Suprapubic skin (tissue), 4 donors: ENCODE measurements around the gene CAMTA1. TPM values are rescaled to one million over a fixed set of nuclear protein-coding genes. Genes with fewer than 3 reads are reported as not detected.

Source experiments
- DNase-seq, 2 donors: peaks; one replicate each; pipeline ENCODE4 v3.0.0-alpha.2; 2019; ENCODE audit warnings: low spot score in 2 of 2
- H3K27ac ChIP-seq: fragments of 200-600 bp; sonication (generic); one replicate; pipeline ENCODE4 v1.5.1; 2019
- H3K27me3 ChIP-seq: fragments of 200-600 bp; sonication (generic); one replicate; pipeline ENCODE4 v1.5.1; 2019
- H3K36me3 ChIP-seq: fragments of 200-600 bp; sonication (generic); one replicate; pipeline ENCODE4 v1.5.1; 2019
- H3K4me1 ChIP-seq: fragments of 200-600 bp; sonication (generic); one replicate; pipeline ENCODE4 v1.5.1; 2019
- H3K4me3 ChIP-seq: fragments of 200-600 bp; sonication (generic); one replicate; pipeline ENCODE4 v1.5.1; 2019; ENCODE audit warnings: mild to moderate bottlenecking
- H3K9me3 ChIP-seq: fragments of 200-600 bp; sonication (generic); one replicate; pipeline ENCODE4 v1.5.1; 2019
- EP300 ChIP-seq: sonication (generic); formaldehyde crosslinking; IDR thresholded peaks from one replicate; pipeline ENCODE4 v1.6.1; 2017; ENCODE audit warnings: antibody characterized with exemption
- POLR2A ChIP-seq, 2 donors: fragments of 450-650 bp; IDR thresholded peaks; one replicate each; pipeline ENCODE4 v1.6.1; 2017; ENCODE audit warnings: antibody characterized with exemption in 2 of 2, mild to moderate bottlenecking in 2 of 2, moderate library complexity in 2 of 2
- POLR2AphosphoS5 ChIP-seq, 3 donors: sonication (generic); formaldehyde crosslinking; IDR thresholded peaks; one replicate each; pipeline ENCODE4 v1.6.1; 2017; ENCODE audit warnings: antibody characterized with exemption in 3 of 3
- WGBS: methylation state at CpG from one replicate; pipeline ENCODE4 v1.1.5; 2018; 5-methylcytosine and 5-hydroxymethylcytosine counted together
- total RNA-seq, 4 donors: library from RNA; depleted of rRNA; stranded (reverse); fragments of >200 nt; gene quantifications; one replicate each; pipeline ENCODE4 v1.1.0, GENCODE V29; 2016
- TF ChIP-seq, protein P1 (sequence below), 2 donors: fragments of 200-600 bp in 1 of 2; fragments of 450-650 bp in 1 of 2; sonication (generic) in 1 of 2; IDR thresholded peaks; one replicate each; pipeline ENCODE4 v1.5.1; 2016 to 2019; ENCODE audit warnings: antibody characterized with exemption in 2 of 2, mild to moderate bottlenecking in 1 of 2, moderate library complexity in 1 of 2

CAMTA1 gene
- total RNA-seq, 4 donors from 2014 or later = 40.4 to 54.1 (median 46.6) TPM

DNA sequence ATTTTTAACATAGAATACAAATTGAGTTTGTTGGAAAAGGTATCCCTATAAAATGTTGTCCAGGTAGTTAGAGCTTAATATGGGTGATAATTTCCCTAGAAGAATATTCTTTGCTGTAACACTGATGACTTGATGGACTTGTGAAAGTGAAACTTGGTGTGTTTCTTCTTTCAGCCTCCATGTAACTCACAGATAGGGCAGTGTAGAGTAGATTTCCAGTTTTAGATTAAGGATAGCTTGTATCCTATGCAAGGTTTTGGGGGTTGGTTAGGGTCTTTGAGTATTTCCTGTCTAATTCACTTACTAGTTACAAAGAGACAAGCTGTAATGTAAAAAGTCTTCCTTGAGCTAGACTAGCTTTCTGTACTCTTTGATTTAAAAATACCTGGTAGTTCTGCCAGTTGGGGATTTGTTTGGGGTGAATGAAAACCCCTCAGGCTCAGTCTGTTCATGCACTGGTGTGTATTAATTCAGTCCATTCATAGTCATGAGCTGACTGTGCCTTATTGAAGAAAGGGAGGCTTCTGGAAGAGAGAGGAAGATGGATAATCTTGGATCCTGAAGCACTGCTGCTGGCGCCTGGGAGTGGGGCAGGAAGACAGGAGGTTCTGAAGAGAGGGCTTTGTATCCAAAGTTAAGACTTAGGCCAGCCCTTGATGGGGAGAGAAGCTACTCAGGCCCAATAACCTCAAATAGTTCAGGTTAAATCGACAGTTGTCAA is 83.6 kb downstream of the CAMTA1 start:
- DNase-seq = no peak
- H3K27ac ChIP-seq = peak overlapping the region; percentile 60
- no peaks in the 10 kb centered on the region for H3K9me3 ChIP-seq
- no peak for TF ChIP-seq POLR2A (IDR thresholded peaks at IDR 0.05)
- no peak for TF ChIP-seq EP300
- TF ChIP-seq POLR2AphosphoS5 (IDR thresholded peaks at IDR 0.05) = no peak
- TF ChIP-seq, protein P1, sequence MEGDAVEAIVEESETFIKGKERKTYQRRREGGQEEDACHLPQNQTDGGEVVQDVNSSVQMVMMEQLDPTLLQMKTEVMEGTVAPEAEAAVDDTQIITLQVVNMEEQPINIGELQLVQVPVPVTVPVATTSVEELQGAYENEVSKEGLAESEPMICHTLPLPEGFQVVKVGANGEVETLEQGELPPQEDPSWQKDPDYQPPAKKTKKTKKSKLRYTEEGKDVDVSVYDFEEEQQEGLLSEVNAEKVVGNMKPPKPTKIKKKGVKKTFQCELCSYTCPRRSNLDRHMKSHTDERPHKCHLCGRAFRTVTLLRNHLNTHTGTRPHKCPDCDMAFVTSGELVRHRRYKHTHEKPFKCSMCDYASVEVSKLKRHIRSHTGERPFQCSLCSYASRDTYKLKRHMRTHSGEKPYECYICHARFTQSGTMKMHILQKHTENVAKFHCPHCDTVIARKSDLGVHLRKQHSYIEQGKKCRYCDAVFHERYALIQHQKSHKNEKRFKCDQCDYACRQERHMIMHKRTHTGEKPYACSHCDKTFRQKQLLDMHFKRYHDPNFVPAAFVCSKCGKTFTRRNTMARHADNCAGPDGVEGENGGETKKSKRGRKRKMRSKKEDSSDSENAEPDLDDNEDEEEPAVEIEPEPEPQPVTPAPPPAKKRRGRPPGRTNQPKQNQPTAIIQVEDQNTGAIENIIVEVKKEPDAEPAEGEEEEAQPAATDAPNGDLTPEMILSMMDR (IDR thresholded peaks at IDR 0.05) = no peak
- no peaks in the 10 kb centered on the region for H3K36me3 ChIP-seq
- WGBS = 52% methylated on average over 2 of the region's 2 CpGs
- no peaks in the 10 kb centered on the region for H3K27me3 ChIP-seq
- H3K4me1 ChIP-seq = peaks cover 27% of the 10 kb centered on the region
- peak overlapping the region; percentile 16 for H3K4me3 ChIP-seq

DNA sequence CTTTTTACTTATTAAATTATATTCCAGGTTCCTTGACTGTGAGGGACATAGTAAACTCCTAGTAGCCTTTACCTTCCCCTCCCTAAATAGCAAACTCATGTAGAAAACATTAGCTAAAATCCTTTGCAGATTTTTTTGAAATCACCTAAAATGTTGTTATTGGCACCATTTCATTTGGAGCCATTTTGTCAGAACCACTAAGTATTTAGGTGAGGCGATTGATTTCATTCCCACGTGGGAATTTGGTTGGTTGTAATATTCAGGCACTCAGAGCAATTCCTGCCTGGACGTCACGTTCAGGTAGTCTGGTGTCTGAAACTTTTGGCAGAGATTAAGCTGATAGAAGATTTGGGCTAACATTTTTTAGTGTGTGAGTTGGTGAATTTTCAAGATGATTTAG is 84.3 kb downstream of the CAMTA1 start:
- Histone ChIP-seq H3K4me3 (no peak overlapping the region), H3K27ac (peak overlapping the region; percentile 60), H3K9me3 (no peaks in the 10 kb centered on the region), H3K4me1 (peaks cover 27% of the 10 kb centered on the region), H3K27me3 (no peaks in the 10 kb centered on the region), H3K36me3 (peaks cover 2% of the 10 kb centered on the region)
- no peak for DNase-seq
- TF ChIP-seq POLR2AphosphoS5 (IDR thresholded peaks at IDR 0.05) = no peak
- 53% methylated on average over 4 of the region's 4 CpGs for WGBS

DNA sequence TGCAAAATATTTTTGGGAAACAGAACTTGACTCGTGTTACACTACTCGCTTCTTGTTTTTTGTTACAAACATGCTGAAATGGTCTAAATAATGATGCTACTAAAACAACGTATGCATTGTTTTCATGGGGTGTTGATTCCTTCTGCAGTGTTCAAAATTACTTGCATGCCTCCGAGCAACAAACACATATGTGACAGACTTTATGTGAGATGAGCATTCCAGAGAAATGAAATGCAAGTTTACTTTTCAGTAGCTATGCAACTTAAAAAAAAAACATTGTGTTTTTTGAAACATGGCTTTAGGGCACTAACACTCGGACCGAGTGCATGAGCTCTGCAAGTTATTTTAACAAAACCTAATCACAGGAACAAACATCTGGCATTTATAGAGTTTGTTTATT is 84.8 kb downstream of the CAMTA1 start:
- no peak for DNase-seq
- no peak overlapping the region for H3K27ac ChIP-seq
- H3K4me1 ChIP-seq = peaks cover 27% of the 10 kb centered on the region

DNA sequence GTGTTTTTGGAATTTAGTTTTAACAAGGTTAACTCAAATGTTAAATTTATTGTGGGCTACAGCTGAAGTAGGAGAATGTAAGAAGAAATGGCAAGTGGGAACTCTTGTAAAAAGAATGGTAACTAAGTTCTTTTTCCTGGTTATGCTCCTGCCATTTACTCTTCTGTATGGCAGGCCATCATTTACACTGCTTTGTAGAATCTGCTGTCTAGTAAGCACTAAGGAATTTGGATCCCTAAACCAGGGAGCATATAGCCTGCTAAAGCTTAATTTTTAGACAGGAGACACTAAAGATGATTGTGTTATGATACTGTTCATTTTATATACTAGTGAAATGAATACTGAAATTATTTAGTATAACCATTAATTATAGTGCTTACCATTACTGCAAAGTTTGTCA is 85.3 kb downstream of the CAMTA1 start:
- peaks cover 7% of the 10 kb centered on the region for H3K36me3 ChIP-seq
- no peaks in the 10 kb centered on the region for H3K27me3 ChIP-seq
- H3K27ac ChIP-seq = no peak overlapping the region
- TF ChIP-seq EP300 = no peak
- no peak for DNase-seq
- H3K4me3 ChIP-seq = no peak overlapping the region
- no peaks in the 10 kb centered on the region for H3K9me3 ChIP-seq
- H3K4me1 ChIP-seq = peaks cover 27% of the 10 kb centered on the region

More for the DNA sequence above, 84.8 kb downstream of the CAMTA1 start:
- Histone ChIP-seq H3K27me3 (no peaks in the 10 kb centered on the region), H3K36me3 (peaks cover 6% of the 10 kb centered on the region), H3K9me3 (no peaks in the 10 kb centered on the region), H3K4me3 (no peak overlapping the region)
- no peak for TF ChIP-seq EP300
- TF ChIP-seq POLR2AphosphoS5 (IDR thresholded peaks at IDR 0.05) = no peak
- TF ChIP-seq POLR2A (IDR thresholded peaks at IDR 0.05) = no peak
- TF ChIP-seq, protein P1 (IDR thresholded peaks at IDR 0.05) = no peak
- WGBS = 31% methylated on average over 6 of the region's 6 CpGs

DNA sequence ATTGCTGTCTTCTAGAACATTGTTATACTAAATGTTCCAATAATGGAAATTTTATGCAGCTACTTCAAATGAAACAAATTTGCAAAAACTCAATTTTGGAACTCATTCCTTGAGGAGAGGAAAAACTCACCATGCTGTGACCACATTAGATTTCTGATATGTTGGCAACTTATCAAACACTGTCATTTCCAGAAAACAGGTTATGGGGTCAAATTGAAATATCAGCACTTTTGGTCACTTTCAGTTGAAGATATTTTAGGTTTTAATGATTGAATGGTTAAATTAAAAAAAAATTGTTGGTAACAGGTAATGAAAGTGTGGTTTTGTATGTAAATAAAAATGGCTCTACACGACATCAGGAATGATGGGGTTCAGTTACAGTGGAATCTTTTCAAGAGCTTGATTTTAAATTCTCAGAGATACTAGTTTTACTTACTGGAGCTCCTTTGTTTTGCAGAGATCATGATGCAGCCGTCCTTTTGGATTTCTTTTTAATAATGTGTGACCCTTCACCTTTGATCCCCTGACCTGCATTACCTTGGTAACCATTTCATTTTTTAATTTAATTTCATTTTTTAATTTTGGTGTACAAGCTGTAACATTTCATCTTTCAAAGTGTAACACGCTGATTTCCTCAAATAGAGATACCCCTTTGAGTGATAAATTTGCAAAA is 86.2 kb downstream of the CAMTA1 start:
- no peak for DNase-seq
- WGBS = 91% methylated on average over 3 of the region's 3 CpGs
- Histone ChIP-seq H3K27me3 (no peaks in the 10 kb centered on the region), H3K27ac (no peak overlapping the region), H3K4me3 (no peak overlapping the region), H3K4me1 (peaks cover 27% of the 10 kb centered on the region), H3K9me3 (no peaks in the 10 kb centered on the region), H3K36me3 (peaks cover 7% of the 10 kb centered on the region)
- TF ChIP-seq EP300 = no peak

DNA sequence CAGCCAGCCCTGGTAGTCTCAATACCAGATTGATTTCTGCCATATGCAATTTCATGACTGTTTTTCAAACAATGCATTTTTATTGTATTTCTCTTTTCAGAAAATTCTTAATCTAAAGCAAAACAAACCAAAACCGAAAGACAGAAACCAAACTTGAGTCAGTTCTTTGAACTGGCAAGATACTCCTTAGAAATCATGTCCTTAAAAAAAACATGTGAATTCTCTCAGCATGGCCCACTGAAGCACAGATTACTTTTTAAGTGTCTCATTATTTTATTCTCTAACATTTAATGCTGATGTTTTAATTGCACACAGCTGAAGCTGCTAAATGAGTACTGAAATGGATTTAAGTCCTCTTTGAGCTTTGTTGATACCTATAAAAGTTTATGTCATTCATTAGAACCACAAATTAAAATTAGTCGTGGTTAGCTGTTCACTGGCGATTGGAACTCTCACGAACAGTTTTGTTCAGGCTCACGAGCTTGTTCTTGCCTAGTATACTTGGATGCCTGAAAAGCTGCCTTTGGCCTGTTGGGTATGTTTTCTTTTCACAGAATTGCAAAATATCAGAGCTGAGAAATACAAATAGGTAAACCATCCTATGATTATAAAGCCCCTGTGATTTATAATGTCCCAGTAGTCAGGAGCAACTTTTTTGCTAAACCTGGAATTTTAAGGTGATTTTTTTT is 87.5 kb downstream of the CAMTA1 start:
- peaks cover 7% of the 10 kb centered on the region for H3K36me3 ChIP-seq
- H3K4me1 ChIP-seq = peaks cover 27% of the 10 kb centered on the region
- H3K4me3 ChIP-seq = no peak overlapping the region
- H3K27me3 ChIP-seq = no peaks in the 10 kb centered on the region
- no peak overlapping the region for H3K27ac ChIP-seq
- TF ChIP-seq POLR2A (IDR thresholded peaks at IDR 0.05) (no peak), EP300 (no peak), POLR2AphosphoS5 (IDR thresholded peaks at IDR 0.05) (no peak)
- TF ChIP-seq, protein P1 (IDR thresholded peaks at IDR 0.05) = no peak
- H3K9me3 ChIP-seq = no peaks in the 10 kb centered on the region
- WGBS = 83% methylated on average over 5 of the region's 5 CpGs
- DNase-seq = no peak
